ENCODE data around the gene TECPR1. TPM values are rescaled to one million over a fixed set of nuclear protein-coding genes. Genes with fewer than 3 reads are reported as not detected.

Gene TECPR1, protein sequence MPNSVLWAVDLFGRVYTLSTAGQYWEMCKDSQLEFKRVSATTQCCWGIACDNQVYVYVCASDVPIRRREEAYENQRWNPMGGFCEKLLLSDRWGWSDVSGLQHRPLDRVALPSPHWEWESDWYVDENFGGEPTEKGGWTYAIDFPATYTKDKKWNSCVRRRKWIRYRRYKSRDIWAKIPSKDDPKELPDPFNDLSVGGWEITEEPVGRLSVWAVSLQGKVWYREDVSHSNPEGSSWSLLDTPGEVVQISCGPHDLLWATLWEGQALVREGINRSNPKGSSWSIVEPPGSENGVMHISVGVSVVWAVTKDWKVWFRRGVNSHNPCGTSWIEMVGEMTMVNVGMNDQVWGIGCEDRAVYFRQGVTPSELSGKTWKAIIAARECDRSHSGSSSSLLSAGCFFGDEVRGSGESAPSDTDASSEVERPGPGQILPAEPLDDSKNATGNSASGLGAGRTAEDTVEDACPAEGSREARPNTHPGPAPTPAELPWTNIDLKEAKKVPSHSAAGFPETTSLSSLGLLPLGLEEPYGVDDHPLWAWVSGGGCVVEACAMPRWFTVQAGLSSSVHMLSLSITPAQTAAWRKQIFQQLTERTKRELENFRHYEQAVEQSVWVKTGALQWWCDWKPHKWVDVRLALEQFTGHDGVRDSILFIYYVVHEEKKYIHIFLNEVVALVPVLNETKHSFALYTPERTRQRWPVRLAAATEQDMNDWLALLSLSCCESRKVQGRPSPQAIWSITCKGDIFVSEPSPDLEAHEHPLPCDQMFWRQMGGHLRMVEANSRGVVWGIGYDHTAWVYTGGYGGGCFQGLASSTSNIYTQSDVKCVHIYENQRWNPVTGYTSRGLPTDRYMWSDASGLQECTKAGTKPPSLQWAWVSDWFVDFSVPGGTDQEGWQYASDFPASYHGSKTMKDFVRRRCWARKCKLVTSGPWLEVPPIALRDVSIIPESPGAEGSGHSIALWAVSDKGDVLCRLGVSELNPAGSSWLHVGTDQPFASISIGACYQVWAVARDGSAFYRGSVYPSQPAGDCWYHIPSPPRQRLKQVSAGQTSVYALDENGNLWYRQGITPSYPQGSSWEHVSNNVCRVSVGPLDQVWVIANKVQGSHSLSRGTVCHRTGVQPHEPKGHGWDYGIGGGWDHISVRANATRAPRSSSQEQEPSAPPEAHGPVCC
- total RNA-seq, result 64.2 and 64.4 TPM in 2 replicates

DNA sequence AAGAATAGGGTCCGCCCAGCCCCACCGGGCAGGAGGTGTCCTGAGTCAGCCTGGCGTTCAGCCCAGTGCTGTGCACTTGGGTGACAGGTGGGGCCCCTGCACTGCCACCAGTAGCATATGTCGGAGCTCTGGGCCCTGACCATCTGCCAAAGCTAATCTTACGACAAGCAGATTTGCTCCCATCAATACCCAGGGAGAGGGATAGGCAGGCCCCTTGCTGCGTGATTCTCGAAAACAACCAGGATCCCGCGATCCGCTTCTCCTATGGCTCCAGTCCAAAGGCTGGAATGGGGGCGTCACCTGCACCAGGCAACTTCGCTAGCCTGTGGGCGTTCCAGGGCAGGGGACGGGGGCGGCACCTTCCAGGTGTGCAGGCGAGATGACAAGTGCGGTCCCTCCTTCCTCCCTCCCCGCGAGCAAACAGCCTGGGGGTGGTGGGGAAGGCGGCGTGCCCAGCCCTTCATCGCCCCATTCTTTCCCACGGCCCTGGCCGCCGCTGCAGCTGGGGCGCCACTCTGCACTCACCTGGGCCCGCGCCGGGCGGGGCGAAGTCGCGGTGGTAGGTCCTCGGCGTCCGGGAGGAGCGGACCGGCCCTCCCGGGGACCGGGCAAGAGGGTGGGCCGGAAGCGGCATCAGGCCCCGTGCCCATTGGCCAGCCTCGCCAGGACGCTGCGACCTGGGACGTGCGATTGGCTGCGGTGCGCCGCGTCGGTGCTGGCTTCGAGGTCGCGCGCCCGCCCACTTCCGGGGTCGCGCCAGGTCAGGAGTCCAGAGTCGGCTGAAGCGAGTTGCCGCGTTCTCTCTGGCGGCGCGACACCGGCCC, at the start of gene TECPR1:
Gene TECPR1 (minus strand): TSS at position 632 of the 824 bp plus-strand sequence. CDS start 6,086 bp downstream, outside the sequence.

DNA sequence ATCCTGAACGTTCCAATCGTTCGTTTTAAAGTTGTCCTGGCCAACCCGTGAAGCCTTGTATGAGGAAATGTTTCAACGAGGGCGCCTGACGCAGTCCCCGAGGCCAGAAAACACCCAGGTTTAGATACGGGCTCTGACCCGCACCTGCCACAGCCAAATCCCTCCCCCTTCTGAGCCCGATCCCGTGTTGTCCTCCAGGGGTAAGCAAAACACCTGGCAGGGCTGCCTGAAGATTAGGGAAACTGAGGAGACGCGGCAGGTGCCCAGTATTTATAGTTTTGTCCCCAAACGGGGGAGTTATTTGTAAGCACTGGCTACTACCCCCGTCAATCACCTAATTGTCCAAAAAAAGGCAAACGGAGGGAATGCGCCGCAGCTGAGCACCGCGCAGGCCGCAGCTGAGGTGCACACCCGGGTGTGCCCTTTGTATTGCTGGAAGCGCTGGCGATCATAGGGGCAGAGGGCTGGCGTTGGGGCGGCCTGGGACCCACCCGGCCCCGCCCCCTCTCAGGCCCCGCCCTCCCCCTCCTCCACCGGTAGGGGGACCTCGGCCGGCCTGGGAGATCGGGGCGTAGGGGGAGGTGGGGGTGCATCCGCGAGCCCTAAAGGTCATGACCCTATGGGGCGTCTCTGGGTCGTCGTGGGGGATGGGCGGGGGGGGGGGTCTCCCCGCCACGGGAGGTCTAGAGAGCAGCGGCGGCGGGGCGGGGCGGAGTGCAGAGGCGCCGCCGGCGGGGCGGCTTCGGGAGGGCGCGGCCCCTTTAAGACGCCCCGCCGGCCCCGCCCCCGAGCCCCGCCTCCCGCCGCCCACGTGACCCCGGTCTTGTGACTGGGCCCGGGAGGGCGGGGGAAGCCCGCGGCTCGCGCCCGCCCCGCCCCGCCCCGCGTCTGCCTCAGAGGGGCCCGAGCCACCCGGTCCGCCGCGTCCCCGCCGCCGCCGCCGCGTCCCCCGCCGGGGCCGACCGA, 29.0 kb upstream of the TECPR1 start, which contains the start of gene BRI3:
Gene BRI3 (plus strand): TSS at position 896 of the 966 bp plus-strand sequence. CDS start 110 bp downstream, outside the sequence.

DNA sequence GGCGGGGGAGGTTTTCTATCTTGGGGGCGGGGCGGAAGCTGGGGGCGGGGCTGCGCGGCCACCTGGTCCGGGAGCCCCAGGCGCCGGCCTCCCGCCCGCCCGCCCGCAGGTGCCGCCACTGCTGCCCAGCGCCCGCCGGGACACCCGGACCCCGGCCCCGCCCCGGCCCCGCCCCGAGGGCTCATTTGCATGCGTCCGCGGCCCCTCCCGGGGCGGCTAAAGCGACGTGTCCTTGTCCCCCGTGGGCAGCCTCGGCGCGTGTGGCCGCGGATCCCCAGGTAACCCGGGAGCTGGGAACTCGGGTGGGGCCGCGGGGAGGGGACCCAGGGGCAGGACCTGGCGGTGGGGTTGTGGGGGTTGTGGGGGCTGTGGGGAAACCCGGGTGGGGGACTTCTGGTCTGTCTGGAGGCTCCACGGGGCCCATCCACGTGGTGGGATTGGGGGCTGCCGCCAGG, 40.8 kb downstream of the TECPR1 start, which contains the start of gene BHLHA15:
Gene BHLHA15 (plus strand): TSS at position 219 of the 455 bp plus-strand sequence. CDS start 871 bp downstream, outside the sequence.

Other genes with a start within 250 kb of the TECPR1 start
- 5.2 and 11.5 TPM in 2 replicates for gene LMTK2, start 145.4 kb downstream of the TECPR1 start, total RNA-seq
- 0.13 and 0.16 TPM in 2 replicates for gene BHLHA15, start 40.8 kb downstream of the TECPR1 start, total RNA-seq
- gene BRI3, start 29.5 kb upstream of the TECPR1 start, total RNA-seq, result 55.0 and 70.3 TPM in 2 replicates
- 0.31 and 1.3 TPM in 2 replicates for gene BAIAP2L1, start 148.9 kb upstream of the TECPR1 start, total RNA-seq

Measured in bladder microvascular endothelial cell (primary cell).